Osteoblast (primary cell): ENCODE measurements around the gene NDST4. TPM values are rescaled to one million over a fixed set of nuclear protein-coding genes. Genes with fewer than 3 reads are reported as not detected.

Experiments
- DNase-seq: peaks from one replicate; pipeline ENCODE4 v3.0.0; 2011; ENCODE audit warnings: low spot score, mixed read lengths; ENCODE audit not compliant: insufficient read length; ENCODE audit errors: missing footprints
- H2AFZ ChIP-seq: 2 replicates; pipeline ENCODE4 v1.6.0; 2011; ENCODE audit warnings: mild to moderate bottlenecking, low read length
- H3K27ac ChIP-seq: 2 replicates; pipeline ENCODE4 v1.5.1; 2011; ENCODE audit warnings: mild to moderate bottlenecking, low read depth, low read length, moderate library complexity
- H3K27me3 ChIP-seq: 2 replicates; pipeline ENCODE4 v1.6.0; 2012; ENCODE audit warnings: mild to moderate bottlenecking, control low read depth, inconsistent platforms, low read length, moderate library complexity; ENCODE audit not compliant: insufficient read depth
- H3K36me3 ChIP-seq: 2 replicates; pipeline ENCODE4 v1.5.1; 2011; ENCODE audit warnings: mild to moderate bottlenecking, low read length, control low read depth, moderate library complexity; ENCODE audit not compliant: insufficient read depth
- H3K4me1 ChIP-seq: 2 replicates; pipeline ENCODE4 v1.5.1; 2011; ENCODE audit warnings: mild to moderate bottlenecking, low read length, control low read depth, moderate library complexity; ENCODE audit not compliant: insufficient read depth
- H3K4me2 ChIP-seq: 2 replicates; pipeline ENCODE4 v1.6.0; 2011; ENCODE audit warnings: mild to moderate bottlenecking, low read length; ENCODE audit not compliant: insufficient read depth
- H3K4me3 ChIP-seq: fragments of 200-600 bp; sonication (generic); 3 replicates; pipeline ENCODE4 v1.5.1; 2012; ENCODE audit warnings: mild to moderate bottlenecking, low read length, inconsistent platforms; ENCODE audit not compliant: insufficient read depth
- H3K79me2 ChIP-seq: 2 replicates; pipeline ENCODE4 v1.6.0; 2012; ENCODE audit warnings: mild to moderate bottlenecking, low read length, control low read depth, inconsistent platforms; ENCODE audit not compliant: insufficient read depth
- H3K9me3 ChIP-seq: 2 replicates; pipeline ENCODE4 v1.5.1; 2011; ENCODE audit warnings: low read depth, low read length, control low read depth
- H4K20me1 ChIP-seq: 2 replicates; pipeline ENCODE4 v1.6.0; 2012; ENCODE audit warnings: mild to moderate bottlenecking, low read length, control low read depth; ENCODE audit not compliant: insufficient read depth
- CTCF ChIP-seq: IDR thresholded peaks from 2 replicates; pipeline ENCODE4 v1.5.1; 2011; ENCODE audit warnings: mild to moderate bottlenecking, low read depth, low read length, moderate library complexity; ENCODE audit errors: extremely low read depth
- total RNA-seq: library from RNA; depleted of rRNA; stranded (reverse); fragments of >200 nt; gene quantifications from 2 replicates; pipeline ENCODE4 v1.2.3, GENCODE V29; 2012

NDST4 gene
- total RNA-seq, 1 donor: not detected

- H3K27ac ChIP-seq: no peak overlapping the region
- TF ChIP-seq CTCF: no peak
- H4K20me1 ChIP-seq: no peaks in the 10 kb centered on the region
- no peak overlapping the region for H3K4me3 ChIP-seq
- H3K79me2 ChIP-seq: no peaks in the 10 kb centered on the region
- no peak overlapping the region for H3K4me2 ChIP-seq
- H3K9me3 ChIP-seq: no peaks in the 10 kb centered on the region
- no peak overlapping the region for H2AFZ ChIP-seq
- H3K27me3 ChIP-seq: no peaks in the 10 kb centered on the region
- no peaks in the 10 kb centered on the region for H3K36me3 ChIP-seq
- no peaks in the 10 kb centered on the region for H3K4me1 ChIP-seq
- no peak for DNase-seq
These were observed 136.5 kb downstream of the NDST4 start for GRCh38 chr4:114976901-114977300.

GRCh38 chr4:114964026-114964425 lies 149.4 kb downstream of the NDST4 start:
- H3K4me1 ChIP-seq: no peaks in the 10 kb centered on the region
- H2AFZ ChIP-seq: no peak overlapping the region
- H3K79me2 ChIP-seq: no peaks in the 10 kb centered on the region
- H4K20me1 ChIP-seq: no peaks in the 10 kb centered on the region
- H3K4me2 ChIP-seq: no peak overlapping the region
- no peak for DNase-seq
- no peak overlapping the region for H3K4me3 ChIP-seq
- H3K36me3 ChIP-seq: no peaks in the 10 kb centered on the region
- H3K27me3 ChIP-seq: no peaks in the 10 kb centered on the region
- TF ChIP-seq CTCF: no peak
- H3K9me3 ChIP-seq: no peaks in the 10 kb centered on the region
- H3K27ac ChIP-seq: no peak overlapping the region

- H3K79me2 ChIP-seq: no peaks in the 10 kb centered on the region
- no peaks in the 10 kb centered on the region for H3K4me1 ChIP-seq
- no peaks in the 10 kb centered on the region for H3K9me3 ChIP-seq
- no peak for DNase-seq
- TF ChIP-seq CTCF: no peak
- H4K20me1 ChIP-seq: no peaks in the 10 kb centered on the region
- no peak overlapping the region for H3K4me2 ChIP-seq
- H3K36me3 ChIP-seq: no peaks in the 10 kb centered on the region
- no peak overlapping the region for H3K4me3 ChIP-seq
- H2AFZ ChIP-seq: no peak overlapping the region
- no peak overlapping the region for H3K27ac ChIP-seq
- H3K27me3 ChIP-seq: no peaks in the 10 kb centered on the region
These were observed 167.8 kb downstream of the NDST4 start for GRCh38 chr4:114945616-114946015.

GRCh38 chr4:114941503-114941902 lies 171.9 kb downstream of the NDST4 start:
- H4K20me1 ChIP-seq: no peaks in the 10 kb centered on the region
- no peaks in the 10 kb centered on the region for H3K79me2 ChIP-seq
- H3K4me2 ChIP-seq: no peak overlapping the region
- no peaks in the 10 kb centered on the region for H3K4me1 ChIP-seq
- H2AFZ ChIP-seq: no peak overlapping the region
- no peak for TF ChIP-seq CTCF
- no peaks in the 10 kb centered on the region for H3K36me3 ChIP-seq
- no peak overlapping the region for H3K4me3 ChIP-seq
- no peaks in the 10 kb centered on the region for H3K27me3 ChIP-seq
- H3K9me3 ChIP-seq: no peaks in the 10 kb centered on the region
- DNase-seq: peak; percentile 1
- H3K27ac ChIP-seq: no peak overlapping the region
